ENCODE data around the gene FOXN3.

- TF ChIP-seq EZH2 (IDR thresholded peaks at IDR 0.05) (no peak), POLR2AphosphoS5 (IDR thresholded peaks at IDR 0.05; ENCODE audit: borderline replicate concordance, low read depth, low read length) (no peak), FOXP2 (optimal IDR thresholded peaks at IDR 0.05; ENCODE audit: control extremely low read depth, extremely low read length, insufficient read depth) (no peak)
Measured at GRCh38 chr14:89292579-89293313, 124.3 kb downstream of the FOXN3 start.

All from SK-N-MC (cell line).